ENCODE data around the gene CDH4. TPM values are rescaled to one million over a fixed set of nuclear protein-coding genes. Genes with fewer than 3 reads are reported as not detected.
A peak's percentile ranks its signal among the peaks of the same experiment; 100 is the strongest.
"Not testable (repeated sequence)": the region's sequence is repeated elsewhere in the genome, so short reads cannot be mapped to it uniquely, and the experiment has no call there.

CDH4 gene
- total RNA-seq, 1 donor from 2014 or later, result under 0.01 TPM

DNA sequence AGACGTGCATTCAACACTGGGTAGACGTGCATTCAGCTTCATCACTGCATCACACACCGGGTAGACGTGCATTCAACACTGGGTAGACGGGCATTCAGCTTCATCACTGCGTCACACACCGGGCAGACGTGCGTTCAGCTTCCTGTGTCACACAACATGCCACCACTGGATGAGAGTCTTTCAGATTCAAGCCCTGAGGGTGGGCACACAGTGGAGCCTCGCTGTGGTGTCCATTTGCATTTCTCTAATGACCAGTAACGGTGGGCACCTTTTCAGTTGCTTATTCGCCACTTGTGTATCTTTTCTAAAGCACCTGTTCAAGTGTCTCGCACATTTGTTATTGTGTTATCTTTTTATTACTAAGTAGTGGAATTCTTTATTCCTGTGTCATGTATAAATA is 719.5 kb downstream of the CDH4 start:
- DNase-seq (ENCODE audit: low read depth in 2 of 2), result not testable (repeated sequence)

DNA sequence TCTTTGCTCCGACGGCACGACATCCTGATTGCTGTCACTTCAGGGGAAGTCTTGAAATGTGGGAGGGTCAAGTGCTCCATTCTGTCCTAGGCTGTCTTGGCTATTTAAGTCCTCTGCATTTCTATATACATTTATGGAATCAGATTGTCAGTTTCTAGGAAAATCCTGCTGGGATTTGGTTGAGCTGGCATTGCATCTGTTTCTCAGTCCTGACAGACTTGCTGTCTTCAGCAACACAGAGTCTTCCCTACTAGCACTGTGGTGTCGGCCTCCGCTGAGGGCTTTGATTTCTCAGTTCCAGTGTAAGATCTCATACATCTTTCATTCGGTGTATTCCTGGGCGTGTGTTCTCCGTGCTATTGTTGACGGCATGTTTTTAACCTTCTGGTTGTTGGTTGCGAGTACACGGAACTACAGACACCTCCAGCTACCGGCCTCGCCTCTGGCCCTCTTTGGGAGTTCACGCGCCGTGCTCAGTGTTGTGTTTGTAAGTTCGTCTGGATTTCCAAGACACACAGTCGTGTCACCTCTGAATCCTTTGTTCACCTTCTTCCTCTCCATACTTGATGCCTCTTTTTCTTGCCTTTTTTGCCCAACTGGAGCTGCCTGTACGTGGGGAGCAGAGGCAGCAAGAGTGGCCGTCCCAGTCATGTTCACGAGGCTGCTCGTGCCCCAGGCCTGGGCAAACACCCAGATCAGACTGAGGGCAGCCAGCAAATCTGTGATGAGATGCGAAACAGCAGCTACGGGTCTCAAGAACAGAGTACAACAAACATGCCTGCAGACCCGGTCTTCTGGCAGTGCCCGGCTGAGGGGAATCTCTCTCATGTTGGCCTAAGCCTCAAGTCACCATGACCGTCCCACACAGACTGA is 720.8 kb downstream of the CDH4 start:
- no peak for DNase-seq (ENCODE audit: low read depth in 2 of 2)

DNA sequence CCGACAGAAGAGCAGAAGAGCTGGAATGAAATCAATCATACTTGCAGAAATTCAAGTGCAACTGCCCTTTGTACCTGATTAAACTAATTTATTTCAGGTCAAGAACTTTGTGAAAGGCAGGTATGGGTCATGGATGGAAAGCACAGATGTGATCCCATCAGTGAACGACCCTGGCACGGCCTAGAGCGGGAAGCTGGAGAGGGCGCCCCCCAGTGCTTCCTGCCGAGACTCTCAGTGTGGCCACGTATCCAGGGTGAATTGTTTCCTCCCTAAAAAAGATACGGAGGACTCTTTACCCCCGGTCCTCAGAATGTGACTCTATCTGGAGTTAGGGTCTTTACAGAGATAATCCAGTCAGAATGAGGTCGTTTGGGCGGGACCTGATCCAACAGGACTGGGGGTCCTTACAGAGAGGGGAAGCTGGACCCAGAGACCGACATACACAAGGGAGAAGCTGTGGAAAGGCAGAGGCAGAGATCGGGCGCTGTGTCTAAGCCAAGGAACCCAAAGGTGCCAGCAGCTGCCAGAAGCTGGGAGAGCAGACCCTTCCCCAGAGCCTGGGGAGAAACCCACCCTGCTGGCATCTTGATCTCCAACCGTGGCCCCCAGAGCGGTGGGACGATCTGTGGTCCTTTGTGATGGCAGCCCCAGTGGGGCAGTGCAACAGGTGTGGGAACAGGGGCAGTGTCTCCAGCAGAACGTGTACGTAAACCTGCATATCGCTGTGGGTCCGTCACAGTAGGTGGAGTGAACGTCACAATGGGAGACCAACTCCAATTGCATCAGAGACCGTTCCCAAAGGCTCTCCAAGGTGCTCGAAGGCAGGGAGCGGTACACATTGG is 721.7 kb downstream of the CDH4 start:
- no peak for DNase-seq (ENCODE audit: low read depth in 2 of 2)

DNA sequence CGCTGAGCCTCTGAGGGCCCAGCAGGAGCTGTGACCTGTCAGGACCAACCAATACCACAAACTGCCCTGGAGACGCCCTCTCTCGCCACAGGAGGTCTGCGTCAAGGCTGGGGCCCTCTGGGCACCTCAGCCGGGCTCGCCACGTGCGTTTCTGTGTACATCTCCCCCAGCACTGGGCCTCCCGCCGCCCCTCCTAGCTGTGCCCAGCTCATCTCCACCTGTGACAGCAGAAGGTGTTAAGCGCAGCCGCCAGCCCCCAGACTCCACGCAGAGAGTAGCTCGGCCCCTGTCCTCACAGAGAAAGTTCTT is 722.2 kb downstream of the CDH4 start:
- no peak for DNase-seq (ENCODE audit: low read depth in 2 of 2)

DNA sequence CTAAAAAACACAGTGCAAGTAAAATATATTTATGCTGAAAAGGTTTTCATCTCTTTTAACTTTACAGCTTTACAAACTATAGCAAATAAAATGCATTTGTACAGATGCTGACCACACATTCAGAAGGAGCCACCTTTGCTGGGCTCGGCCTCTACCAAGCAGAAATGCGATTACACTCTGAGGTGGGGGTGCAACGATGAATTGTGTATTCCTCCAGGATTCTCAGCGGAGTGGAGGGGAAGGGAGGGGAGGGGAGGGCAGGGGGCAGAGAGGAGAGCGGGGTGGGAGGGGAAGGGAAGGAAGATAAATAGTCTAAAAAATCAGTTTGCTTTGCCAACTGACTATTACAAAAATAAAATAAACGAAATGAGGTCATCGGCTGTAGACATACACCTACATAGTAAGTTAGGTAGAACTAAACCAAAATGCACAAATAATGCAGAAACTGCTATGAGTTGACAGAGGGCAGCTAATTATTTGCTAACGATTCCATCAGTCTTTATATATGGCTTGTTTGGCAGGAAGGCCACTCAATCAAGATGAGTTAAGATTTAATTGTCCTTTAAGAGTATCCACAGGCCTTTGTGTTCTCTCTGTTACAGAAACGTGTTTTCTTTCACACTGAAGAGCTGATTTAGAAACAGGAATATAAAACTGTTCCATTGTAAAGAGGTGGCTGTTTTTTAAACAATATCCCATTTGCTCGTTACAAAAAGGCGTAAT is 723.5 kb downstream of the CDH4 start:
- DNase-seq (ENCODE audit: low read depth in 2 of 2), result no peak

DNA sequence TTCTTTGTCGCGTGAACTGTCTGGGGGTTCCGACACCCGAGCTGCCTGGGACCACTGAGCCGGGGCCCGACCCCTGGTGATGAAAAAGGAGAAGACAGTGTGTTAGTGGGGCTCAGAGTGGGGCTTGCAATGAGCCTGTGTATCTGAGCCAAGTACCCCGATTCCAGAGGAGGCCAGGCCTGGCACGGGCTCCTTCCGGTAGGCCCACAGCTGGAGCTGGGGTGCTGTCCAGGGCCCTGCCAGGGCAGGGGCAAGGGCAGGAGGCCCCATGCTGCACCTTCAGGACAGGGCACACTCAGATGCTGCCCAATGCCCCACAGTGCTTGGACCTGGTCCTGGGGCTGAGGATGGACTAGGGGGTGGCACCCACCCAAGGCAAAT is 724.2 kb downstream of the CDH4 start:
- DNase-seq (ENCODE audit: low read depth in 2 of 2), result no peak

DNA sequence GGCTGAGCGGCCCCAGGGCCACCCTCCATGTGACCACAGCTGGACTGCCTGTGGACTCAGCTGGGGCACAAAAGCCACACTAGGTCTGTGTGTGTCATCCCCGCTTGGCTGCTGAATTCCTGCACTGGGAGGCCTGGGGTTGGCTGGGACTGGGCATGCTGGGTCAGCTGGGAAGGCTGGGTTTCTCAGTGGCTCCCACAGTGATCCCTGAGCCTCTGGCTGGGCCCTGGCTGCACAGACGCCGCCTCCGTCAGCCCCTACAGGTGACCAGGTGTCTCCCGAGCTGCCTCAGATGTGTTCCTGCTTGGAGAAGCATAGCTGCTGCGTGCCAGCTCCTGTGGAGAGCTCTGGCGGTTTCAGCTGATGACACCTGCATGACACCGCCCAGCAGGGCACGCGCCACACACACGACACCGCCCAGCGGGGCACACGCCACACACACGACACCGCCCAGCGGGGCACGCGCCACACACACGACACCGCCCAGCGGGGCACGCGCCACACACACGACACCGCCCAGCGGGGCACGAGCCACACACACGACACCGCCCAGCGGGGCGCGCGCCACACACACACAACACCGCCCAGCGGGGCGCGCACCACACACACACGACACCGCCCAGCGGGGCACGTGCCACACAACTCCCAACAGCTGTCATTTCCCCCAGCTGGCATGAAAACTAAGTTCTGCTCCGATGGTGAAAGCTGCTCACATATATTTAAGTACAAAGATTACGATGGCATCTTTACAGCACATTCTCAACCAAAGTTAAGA is 724.8 kb downstream of the CDH4 start:
- DNase-seq (ENCODE audit: low read depth in 2 of 2), result no peak

DNA sequence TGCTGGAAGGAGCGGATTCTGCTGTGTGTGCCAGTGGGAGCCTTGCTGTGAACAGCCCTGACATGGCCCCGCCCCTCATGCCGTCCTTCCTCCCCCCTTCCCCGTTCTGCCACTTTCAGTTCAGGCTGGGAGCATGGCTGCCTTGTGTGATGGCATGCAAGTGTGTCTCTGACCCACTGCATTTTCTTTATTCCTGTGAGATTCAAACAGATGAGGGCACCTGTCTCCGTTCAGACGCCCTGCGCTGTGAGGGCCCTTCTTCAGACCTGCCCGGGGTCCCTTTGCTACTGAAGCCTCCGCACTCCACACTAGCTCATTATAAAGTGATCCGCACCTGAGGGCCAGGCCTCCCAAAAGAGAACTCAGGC is 725.3 kb downstream of the CDH4 start:
- DNase-seq (ENCODE audit: low read depth in 2 of 2), result no peak

DNA sequence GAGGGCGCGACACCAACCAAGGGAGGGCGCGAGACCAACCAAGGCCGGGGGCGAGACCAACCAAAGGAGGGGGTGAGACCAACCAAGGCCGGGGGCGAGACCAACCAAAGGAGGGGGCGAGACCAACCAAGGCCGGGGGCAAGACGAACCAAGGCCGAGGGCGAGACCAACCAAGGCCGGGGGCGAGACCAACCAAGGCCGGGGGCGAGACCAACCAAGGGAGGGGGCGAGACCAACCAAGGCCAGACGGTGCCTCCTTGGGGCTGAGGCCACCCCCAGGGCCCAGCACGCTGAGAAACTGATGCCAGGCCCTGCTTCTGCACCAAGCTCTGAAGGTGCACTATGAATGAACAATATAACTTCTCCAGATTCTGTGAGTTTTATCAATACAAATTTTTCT is 726.4 kb downstream of the CDH4 start:
- DNase-seq (ENCODE audit: low read depth in 2 of 2), result no peak

DNA sequence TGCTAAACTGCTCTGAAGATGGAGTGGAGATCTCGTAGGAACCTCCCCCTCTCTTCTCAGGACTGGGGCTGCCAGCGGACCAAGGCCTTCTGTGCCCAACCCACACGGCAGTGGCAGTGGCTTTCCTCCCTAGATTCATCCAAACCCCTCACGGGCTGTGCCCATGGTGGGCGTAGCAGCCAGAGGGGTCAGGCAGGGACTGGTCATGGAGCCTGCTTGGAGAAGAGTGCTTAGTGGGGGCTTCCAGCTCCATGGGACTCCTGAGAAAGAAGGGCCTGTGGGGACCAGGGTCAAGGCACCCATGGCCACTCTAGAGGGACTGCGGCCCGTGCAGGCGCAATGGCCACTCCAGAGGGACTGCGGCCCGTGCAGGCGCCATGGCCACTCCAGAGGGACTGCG is 727.0 kb downstream of the CDH4 start:
- no peak for DNase-seq (ENCODE audit: low read depth in 2 of 2)

DNA sequence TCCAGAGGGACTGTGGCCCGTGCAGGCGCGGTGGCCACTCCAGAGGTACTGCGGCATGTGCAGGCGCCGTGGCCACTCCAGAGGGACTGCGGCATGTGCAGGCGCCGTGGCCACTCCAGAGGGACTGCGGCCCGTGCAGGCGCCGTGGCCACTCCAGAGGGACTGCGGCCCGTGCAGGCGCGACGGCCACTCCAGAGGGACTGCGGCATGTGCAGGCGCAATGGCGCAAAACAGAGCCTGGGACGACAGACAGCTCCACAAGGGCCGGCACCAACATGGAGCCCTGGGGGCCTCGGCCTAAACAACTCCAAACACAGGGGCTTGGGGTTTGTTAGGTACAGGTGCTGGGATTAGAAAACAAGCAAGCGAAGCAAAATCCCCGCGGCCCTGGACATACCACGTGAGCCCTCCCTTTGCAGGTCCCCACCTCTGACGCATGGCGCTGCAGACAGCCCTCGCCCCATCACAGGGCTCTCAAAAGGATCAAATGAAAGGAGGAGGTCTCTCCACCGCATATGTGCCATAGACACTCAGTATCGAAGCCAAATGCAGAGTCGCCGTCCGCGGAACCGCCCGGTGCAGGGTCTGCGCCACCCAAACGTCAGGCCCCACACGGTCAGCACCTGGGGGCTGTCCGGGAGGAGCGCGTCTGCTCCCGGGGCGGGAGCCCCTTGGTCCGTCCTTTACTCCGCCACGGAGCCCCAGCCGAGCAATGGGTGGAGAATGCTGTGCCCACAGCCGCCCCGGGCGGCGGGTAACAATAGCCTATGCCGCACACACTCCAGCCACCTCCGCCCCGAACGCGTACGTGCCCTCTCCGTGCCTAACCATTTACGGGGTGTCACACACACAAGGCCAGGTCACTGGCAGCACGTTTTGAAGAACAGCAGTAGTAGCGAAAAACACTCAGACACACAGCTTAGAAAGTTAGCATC is 727.9 kb downstream of the CDH4 start:
- no peak for DNase-seq (ENCODE audit: low read depth in 2 of 2)

DNA sequence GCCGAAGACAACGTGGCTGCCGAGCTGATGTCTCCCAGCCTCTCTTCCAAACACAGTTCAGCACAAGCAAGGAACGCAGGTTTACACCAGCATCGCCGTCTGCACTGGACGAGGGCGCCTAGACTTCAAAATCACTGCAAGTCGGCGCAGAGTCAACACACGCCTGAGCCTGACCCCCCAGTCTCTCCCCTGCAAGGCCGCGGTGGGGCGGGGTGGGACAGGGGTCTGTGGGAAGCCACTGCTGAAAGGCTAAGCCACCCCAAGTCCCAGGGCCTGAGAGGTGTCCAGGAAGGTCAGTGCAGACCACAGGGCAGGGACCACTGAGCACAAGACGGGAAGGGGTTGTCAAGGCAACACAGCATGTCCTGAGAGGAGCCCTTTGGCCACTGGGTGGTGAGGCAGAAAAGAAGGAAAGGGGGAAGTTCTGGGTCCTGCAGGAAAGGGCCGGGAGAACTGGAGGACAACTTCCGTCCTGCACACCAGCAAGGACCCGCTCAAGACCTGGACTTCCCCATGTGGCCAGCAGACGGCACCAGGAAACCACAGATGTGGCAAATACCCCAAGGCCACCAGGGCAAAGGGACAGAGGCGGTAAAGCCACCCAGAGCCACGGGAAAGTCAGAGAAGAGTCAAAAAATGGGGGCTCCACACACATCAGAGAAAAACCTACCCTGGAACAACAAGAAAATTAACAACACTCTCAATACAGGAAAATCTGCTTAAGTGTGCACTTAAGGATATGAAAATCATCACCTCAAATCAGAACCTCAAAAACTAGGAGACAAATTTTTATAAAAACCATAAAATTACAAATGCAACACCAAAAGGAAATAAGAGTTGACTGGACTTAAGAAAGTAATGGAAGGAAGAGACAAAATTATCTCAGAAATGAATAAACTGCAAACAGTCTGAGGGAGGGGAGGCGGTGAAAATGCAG is 728.9 kb downstream of the CDH4 start:
- DNase-seq (ENCODE audit: low read depth in 2 of 2), result peak; percentile 10 to 39

DNA sequence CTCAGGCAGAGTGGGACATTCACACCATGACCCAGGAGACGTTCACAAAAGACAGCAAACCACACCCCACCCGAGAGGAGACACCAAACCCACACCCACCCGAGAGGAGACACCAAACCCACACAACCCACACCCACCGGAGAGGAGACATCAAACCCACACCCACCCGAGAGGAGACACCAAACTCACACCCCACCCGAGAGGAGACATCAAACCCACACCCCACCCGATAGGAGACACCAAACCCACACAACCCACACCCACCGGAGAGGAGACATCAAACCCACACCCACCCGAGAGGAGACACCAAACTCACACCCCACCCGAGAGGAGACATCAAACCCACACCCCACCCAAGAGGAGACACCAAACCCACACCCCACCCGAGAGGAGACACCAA is 729.6 kb downstream of the CDH4 start:
- DNase-seq (ENCODE audit: low read depth in 2 of 2), result not testable (repeated sequence)

DNA sequence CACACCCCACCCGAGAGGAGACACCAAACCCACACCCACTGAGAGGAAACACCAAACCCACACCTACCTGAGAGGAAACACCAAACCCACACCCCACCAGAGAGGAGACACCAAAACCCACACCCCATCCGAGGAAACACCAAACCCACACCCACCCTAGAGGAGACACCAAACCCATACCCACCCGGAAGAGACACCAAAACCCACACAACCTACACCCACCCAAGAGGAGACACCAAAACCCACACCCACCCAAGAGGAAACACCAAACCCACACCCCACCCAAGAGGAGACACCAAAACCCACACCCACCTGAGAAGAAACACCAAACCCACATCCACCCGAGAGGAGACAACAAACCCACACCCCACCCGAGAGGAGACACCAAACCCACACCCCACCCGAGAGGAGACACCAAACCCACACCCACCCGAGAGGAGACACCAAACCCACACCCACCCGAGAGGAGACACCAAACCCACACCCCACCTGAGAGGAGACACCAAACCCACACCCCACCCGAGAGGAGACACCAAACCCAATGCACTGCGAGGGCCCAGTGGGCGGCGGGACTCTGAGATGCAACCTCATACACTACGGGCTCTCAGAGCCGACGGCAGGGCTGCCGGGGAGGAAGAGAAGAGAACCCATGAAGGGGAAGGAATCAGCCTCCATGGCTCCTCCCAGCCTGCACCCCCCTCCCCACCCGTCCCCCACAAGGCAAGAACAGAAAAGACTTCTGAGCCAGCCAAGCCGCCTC is 730.3 kb downstream of the CDH4 start:
- DNase-seq (ENCODE audit: low read depth in 2 of 2), result no peak

DNA sequence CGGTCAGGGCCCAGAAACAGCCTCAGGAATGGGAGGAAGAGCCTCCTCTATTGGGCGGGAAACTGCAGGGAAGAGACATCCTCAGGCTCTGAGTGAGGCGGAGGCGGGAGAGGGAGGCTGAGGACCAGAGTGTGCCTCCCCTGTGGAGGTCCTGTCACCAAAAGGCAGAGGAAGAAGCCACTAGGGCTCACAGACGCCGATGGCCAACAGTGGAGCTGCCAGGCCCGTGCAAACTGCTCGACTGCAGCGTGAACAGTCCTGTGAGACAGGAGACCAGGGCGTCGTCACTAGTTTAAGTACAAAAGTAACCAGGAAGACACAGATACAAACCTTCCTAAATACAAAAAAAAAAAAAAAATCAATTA is 730.9 kb downstream of the CDH4 start:
- DNase-seq (ENCODE audit: low read depth in 2 of 2), result no peak

DNA sequence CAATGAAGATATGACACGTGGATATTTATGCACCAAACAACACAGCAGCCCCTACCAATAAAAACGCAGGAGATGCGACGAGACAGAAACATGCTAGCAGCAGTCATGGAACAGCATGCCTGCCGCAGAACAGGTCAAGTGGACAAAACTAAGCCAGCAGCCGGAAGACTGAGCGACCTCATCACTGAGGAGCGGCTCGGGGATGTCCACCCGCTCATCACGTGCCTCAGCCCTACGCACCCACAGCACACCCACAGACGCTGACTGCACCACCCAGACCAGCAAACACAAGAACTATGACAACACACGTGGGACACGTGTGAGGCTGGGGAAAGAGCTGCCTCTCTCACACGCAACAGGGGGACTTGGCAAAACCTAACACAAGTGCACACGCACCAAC is 731.9 kb downstream of the CDH4 start:
- DNase-seq (ENCODE audit: low read depth in 2 of 2), result no peak

DNA sequence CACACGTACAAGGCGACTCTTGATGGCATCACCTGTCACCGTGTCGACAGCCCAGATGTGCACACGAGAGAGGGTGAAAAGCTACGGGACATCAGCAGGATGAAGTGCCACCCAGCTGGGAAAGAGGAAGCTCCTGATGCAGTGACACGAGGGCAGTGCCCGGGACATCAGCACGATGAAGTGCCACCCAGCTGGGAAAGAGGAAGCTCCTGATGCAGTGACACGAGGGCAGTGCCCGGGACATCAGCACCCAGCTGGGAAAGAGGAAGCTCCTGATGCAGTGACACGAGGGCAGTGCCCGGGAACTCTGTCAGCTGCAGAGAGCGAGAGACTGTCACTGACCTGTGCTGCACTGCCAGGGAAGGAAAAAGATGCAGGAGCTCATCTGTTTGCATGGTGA is 732.4 kb downstream of the CDH4 start:
- not testable (repeated sequence) for DNase-seq (ENCODE audit: low read depth in 2 of 2)

DNA sequence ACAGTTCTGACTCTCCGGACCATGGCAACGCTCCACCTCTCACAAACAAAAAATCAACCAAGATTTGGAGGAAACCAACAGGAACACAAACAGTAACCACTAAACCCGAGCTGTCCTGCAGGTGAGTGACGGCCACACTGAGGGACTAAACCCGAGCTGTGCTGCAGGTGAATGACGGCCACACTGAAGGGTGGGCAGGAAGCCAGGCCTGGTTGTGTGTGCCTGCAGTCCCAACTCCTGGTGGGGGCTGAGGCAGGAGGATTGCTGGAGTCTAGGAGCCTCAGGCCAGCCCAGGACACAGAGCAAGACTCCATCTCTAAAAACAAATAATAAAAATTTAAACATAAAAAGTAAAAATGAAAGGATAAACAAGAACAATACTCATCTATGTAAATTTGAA is 733.0 kb downstream of the CDH4 start:
- no peak for DNase-seq (ENCODE audit: low read depth in 2 of 2)
